GM12864 (cell line): Measurements from ENCODE around the gene R3HCC1L.

ENCODE experiments used
- DNase-seq: peaks from one replicate; pipeline ENCODE4 v3.0.0-alpha.2; 2011; ENCODE audit warnings: low read depth
- H3K4me3 ChIP-seq: 2 replicates; pipeline ENCODE4 v1.5.1; 2011; ENCODE audit warnings: mild to moderate bottlenecking, low read depth, low read length, control low read depth
- TF ChIP-seq, protein P1 (sequence below): IDR thresholded peaks from 2 replicates; pipeline ENCODE4 v1.5.1; 2011; ENCODE audit warnings: low read depth, mild to moderate bottlenecking, moderate library complexity, low read length, control low read depth, inconsistent platforms; ENCODE audit errors: missing control alignments

Gene R3HCC1L

DNA sequence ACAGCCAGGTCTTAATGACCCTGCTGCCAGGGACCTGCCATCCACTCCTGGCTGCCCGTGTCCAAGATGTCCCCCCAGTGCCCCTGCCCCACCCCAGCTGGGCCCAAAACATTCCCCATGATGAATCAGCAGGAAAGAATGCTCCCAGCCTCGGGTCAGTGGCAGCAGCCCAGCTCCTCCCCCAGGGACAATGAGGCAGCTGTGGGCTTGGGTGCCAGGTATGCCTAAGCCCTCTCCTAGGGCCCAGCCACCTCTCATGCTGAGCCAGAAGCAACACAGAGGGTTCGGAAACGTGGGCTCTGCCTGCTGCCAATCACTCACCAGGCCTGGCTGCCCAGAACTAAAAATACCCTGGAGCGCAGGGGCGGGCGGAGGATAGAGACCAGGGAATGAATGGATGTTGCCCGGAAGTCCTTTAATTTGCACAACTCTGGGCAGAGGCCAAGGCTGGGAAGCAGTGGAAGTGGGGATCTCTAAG, 135.0 kb downstream of the R3HCC1L start:
- no peak for DNase-seq
- TF ChIP-seq, protein P1, sequence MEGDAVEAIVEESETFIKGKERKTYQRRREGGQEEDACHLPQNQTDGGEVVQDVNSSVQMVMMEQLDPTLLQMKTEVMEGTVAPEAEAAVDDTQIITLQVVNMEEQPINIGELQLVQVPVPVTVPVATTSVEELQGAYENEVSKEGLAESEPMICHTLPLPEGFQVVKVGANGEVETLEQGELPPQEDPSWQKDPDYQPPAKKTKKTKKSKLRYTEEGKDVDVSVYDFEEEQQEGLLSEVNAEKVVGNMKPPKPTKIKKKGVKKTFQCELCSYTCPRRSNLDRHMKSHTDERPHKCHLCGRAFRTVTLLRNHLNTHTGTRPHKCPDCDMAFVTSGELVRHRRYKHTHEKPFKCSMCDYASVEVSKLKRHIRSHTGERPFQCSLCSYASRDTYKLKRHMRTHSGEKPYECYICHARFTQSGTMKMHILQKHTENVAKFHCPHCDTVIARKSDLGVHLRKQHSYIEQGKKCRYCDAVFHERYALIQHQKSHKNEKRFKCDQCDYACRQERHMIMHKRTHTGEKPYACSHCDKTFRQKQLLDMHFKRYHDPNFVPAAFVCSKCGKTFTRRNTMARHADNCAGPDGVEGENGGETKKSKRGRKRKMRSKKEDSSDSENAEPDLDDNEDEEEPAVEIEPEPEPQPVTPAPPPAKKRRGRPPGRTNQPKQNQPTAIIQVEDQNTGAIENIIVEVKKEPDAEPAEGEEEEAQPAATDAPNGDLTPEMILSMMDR: no peak
- no peak overlapping the region for H3K4me3 ChIP-seq

DNA sequence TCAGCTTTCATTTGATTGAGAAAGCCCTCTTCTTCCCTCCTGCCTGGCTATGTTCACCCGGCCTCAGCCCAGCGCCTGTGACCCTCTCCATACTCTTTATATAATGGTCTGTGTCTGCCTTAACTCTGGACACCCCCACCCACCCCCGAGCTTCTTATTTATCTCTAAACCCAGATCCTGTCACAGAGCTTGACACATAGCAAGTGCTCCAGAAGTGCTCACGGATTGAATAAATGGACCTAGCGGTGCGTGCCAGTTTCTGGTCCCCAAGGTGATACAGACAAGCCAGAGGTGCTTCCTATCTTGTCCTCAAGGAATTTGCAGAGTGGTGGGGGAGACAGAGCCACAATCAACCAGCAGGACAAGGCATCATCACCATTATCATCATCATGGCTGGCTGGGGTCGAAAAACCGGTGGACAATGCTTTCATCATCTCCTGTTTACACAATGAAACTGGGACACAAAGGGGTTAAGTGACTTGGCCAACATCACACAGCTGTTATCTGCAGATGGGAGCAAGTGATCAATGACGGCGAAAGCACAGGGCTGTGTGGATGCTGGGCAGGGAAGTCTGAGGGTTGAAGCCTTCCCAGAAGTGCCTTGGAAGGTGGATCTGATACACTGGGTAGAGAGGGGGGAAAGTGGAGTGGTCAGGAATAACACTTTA, 135.8 kb downstream of the R3HCC1L start:
- TF ChIP-seq, protein P1: no peak
- DNase-seq: no peak
- H3K4me3 ChIP-seq: no peak overlapping the region

DNA sequence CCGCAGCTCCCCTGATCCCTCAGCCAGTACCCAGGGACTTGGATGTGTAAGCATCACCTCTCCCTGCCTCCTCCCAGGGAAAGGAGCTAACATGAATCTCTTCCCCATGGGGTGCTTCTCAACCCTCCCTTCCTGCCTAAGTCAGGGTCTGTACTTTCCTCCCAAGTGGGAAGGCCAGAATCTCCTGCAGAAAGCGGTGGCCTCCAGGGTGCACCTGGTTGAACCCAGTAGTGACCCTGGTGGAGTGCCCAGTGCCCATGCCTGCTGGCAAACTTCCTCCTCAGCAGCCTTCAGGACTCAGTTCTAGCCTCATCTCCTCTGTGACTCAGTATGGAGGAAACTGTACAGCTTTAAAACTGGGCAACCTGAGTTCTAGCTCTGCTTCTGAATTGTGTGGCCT, 136.3 kb downstream of the R3HCC1L start:
- no peak for DNase-seq
- no peak overlapping the region for H3K4me3 ChIP-seq
- TF ChIP-seq, protein P1: no peak

DNA sequence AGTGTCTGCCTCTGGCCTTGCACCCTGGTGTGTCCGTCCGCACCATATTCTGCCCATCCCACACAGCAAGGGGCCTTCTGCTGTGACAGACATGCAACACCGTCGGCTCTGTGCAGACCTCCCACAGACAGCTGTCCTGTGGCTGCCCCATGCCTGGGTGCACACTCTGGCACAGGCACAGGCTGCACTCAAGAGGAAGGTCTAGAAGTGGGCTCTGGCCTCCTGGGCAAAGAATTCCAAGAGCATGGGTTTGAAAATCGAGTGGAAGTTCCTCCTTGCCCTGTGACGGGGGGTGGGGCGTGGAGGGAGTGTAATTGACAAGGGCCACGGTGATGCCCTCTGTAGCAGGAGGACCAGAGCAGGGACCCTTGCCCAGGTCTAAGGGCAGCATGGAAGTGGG, 137.8 kb downstream of the R3HCC1L start:
- TF ChIP-seq, protein P1: no peak
- no peak overlapping the region for H3K4me3 ChIP-seq
- DNase-seq: no peak

DNA sequence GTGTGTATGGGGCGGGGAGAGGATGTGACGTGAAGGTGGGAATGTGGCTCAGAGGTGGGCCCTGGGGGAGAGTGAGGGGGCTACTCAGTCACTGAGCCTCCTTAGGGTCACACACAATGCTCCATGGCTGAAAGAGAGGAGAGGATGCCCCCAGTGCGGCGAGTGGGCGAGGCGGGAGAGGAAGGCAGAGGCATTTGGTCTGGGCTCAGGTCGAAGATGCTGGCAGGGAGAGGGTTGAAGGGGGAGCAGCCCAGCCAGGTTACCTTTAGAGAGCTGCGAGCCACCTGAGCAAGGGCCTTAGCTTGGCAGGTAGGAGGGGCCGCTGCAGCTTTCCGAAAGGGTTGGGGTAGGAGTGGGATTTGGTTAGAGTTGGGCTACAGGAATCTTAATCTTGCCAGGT, 138.2 kb downstream of the R3HCC1L start:
- TF ChIP-seq, protein P1: no peak
- DNase-seq: no peak
- no peak overlapping the region for H3K4me3 ChIP-seq

DNA sequence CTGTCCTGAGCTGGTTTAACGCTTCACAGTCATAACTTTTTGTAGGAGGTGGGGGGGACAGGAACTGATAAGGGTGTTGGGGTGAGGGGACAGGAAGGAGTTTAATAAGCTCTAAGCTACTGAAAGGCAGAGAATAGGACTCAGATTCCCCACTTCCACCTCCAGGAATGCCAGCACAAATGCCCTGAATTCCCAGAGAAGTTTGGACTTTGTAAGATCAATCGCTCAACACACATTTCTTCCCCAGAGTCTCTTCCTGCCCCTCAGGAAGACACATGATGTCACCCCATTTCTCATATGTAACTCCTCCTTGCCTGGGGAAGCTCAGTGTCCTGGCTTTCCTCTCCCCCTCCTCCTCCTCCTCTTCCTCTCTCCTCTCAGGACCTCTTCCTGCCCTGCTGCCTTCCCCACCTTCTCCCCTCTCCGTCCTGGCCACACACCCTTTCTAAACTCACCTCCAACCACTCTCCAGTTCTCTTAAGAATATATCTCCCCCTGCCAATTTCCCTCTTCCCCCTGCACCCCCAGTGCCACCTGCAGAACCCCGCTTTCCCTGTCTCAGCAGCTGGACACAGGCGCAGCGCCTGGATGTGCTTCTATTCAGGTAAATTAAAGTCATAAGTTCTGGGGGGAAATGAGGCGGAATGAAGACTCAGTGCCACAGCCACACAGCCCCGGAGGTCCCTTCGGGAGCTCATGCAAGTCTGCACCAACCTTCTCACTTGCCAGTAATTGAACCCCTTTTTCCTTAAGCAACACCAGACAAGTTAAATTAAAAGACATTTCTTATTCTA, 138.8 kb downstream of the R3HCC1L start:
- H3K4me3 ChIP-seq: no peak overlapping the region
- TF ChIP-seq, protein P1: no peak
- no peak for DNase-seq
